GM21526 (cell line): Measurements from ENCODE around the gene NAB1.
"Not testable (repeated sequence)": the region's sequence is repeated elsewhere in the genome, so short reads cannot be mapped to it uniquely, and the experiment has no call there.

Source experiments
- ATAC-seq: cut with Tn5 transposase; IDR thresholded peaks from one replicate; pipeline ENCODE4 v1.9.1; 2021; ENCODE audit warnings: moderate library complexity; ENCODE audit not compliant: unreplicated experiment, low FRiP score

NAB1 gene

DNA sequence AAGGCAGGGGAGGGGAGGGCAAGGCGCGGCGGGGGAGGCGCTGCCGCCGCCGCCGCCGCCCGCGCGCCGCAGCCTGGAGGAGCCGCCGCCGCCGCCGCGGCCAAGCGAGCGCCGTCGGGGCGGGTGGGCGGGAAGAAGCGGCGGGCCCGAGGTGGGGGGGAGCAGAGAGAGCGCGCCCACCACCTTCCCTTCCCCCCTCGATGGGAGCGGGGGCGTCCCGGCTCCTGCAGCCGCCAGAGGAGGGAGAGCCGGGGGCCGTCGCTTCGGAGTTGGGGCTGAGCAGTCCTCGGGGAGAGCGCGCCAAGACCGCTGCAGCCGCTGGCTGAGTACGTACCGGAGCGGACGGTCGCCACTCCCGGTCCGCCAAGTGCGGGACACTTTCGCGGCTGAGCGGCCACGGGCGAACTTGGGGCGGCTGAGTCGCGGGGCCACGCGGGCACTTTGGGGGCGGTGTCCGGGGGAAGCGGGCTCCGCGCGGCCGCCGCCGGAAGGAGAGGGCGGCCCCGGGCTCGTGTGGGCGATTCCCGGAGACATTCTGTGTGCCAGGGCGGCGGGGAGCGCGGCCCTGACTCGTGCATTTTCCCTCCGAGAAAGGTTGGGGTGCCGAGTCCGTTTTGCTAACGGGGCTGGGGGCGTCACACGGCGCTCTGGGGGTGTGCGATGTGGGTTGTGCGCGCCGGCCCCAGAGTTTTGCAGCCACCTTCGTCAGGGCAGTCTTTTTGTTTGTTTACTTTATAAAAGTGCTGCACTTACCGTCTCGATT lies at the start of gene NAB1:
TSS of gene NAB1 (plus strand) at position 49 of the 763 bp plus-strand sequence. CDS start 10,094 bp downstream, outside the sequence.
- peak; percentile 48 for ATAC-seq

DNA sequence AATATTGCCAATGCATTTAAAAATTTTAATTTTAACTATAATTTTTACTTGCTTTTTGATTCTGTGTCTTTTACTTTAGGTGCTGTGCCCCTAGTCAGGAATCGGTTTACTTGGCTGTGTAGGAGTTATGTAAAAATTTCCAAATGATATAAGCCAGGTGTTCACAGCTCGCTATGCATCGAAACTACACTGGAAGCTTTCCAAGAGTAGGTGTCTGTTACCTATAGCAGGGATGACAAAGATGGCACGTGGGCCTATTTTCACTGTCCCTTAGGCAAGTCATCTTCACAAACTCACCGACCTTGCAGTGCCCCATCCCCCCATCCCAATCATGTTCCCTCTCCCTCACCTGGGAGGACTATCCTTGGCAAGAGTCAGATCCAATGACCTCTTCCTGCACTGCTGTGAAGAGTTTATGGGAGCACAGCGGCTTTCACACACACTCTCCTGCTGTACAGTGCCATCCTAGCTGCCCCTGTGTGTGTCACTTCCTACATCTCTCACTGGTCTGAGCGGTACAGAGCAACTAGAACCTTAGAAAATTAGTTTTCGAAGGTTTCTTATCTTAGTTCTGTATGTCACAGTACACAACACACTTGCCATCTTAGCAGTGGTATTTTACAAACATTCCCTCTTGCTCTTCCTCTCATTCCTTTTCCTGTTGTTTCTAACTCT lies 49.2 kb upstream of the NAB1 start:
- no peak for ATAC-seq

DNA sequence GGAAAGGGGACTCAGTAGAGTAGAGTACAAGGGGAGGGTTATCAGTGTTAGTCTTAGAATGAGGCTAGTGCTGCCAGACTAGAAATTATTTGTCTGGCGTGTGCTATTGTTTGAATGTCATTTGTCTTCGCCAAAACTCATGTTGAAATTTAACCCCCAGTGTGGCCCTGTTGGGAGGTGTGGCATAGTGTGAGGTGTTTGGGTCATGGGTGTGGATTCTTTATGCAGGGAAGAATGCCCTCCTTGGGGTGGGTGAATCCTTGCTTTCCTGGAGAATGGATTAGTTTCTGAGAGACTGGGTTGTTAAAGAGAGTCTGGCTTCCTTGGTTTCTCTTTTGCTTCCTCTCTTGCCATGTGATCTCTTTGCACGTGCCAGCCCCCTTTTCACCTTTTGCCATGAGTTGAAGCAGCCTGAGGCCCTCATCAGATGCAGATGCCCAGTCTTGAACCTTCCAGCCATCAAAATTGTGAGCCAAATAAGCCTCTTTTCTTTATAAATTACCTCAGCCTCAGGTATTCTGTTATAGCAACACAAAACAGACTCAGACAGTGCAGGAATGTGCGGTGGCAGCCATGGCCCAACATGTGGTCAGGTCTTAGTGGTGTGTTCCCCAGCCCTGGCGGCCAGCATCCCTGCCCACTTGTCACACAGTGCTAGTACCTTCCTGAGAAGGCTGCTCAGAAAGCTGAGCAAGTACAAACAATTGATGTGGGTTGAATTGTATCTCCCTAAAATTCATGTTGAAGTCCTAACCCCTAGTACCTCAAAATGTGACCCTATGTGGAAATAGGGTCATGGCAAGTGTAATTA lies 48.4 kb upstream of the NAB1 start:
- no peak for ATAC-seq

GRCh38 chr2:190603374-190603773 lies 45.5 kb upstream of the NAB1 start:
- ATAC-seq, result no peak

DNA sequence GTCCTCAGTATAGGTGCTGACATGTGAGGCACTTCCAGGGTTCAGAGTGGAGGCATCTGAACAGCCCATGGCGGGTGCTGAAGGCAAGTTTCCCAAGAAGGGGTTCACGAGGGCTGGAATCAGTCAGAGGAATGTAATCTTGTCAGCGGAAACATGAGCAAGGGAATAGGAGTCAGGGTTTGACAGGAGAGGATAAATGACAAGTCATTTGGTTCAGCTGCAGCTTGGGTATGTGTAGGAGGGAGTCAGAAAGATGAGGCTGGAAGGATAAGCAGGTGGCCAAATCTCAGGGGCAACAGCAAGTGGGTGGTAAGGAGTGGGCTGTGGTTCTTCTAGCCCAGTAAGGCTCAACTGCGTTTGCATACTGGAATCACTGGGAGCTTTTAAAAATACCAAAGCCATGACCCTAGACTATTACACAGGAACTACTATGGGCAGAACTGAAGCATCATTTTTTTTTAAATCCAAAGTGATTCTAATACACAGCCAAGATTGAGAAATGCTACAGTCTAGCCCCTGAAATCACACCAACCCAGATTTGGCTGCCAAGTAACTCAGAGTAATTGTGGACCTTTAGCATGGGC lies 41.8 kb upstream of the NAB1 start:
- ATAC-seq, result no peak

GRCh38 chr2:190607657-190608357 lies 41.1 kb upstream of the NAB1 start:
- ATAC-seq, result no peak

DNA sequence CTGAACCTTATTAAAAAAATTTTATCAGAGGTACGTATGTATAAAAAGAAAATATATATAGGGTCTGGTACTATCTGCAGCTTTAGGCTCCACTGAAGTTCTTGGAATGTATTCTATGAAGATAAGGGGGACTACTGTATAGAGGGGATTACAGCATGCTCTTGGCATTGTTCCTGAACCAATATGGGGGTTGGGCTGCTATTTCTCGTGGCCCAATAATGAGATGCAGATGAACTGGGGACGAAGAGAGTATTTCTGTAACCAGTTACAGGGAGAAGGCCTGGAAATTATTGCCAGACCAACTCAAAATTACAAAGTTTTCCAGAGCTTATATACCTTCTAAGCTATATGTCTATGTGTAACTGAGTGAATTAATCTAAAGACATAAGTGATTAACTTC lies 40.0 kb upstream of the NAB1 start:
- not testable (repeated sequence) for ATAC-seq

GRCh38 chr2:190609397-190609796 lies 39.5 kb upstream of the NAB1 start:
- ATAC-seq, result not testable (repeated sequence)

- ATAC-seq, result not testable (repeated sequence)
These were observed 38.4 kb upstream of the NAB1 start for GRCh38 chr2:190610528-190610927.

DNA sequence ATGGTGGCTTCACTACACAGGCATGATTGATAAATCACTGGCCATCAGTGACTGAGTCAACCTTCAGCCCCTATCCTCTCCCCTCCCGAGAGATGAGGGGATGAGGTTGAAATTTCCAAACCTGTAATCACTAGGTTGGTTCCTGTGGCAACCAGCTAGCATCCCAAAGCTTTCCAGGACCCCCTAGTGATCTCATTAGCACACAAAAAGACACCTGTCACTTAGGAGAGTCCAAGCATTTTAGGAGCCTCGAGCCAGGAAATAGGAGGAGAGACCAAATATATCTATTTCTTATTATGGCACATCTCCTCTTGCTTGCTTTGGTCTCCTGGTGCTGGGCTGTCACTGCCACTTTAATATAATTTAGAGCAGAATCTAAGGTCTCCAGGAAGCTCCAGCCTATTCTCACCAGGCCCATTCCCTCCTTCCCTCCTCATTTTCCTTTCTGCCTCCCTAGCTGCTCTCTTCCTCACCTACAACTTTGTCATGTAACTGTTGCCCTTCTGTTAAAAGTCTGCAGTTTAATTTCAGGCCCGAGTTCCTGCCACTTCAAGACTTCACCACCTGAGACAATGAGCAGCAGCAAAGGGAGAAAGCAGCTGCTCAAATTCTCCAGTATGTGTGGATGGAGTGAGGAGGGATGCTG lies 33.2 kb upstream of the NAB1 start:
- no peak for ATAC-seq

GRCh38 chr2:190618030-190618429 lies 30.9 kb upstream of the NAB1 start:
- no peak for ATAC-seq

- no peak for ATAC-seq
These were observed 23.2 kb upstream of the NAB1 start for GRCh38 chr2:190625691-190626090.

DNA sequence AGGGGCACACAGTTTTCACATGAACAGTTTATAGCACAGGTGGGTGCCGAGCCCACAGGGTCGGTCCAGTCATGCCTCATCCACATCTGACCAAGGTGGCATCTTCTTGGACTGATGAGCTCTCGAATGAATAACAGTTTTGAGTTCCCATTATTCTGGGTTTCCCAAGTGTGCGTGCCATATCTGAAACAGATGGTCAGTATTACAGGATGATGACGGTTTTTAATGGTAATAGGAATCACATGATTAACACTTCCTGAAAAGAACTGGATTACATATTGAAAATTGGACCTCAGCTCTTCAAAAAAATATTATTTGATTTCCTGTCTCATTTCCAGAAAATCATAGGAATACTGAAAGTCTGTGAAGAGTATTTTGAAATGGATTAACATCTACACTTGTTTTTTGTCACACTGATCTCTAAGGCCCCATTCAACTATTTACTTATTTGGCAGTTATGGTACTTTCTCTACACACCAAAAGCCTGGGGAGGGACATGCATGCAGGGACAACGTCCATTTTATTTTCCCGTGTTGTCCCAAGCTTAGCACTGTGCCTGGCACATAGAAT lies 22.2 kb upstream of the NAB1 start:
- ATAC-seq, result no peak

DNA sequence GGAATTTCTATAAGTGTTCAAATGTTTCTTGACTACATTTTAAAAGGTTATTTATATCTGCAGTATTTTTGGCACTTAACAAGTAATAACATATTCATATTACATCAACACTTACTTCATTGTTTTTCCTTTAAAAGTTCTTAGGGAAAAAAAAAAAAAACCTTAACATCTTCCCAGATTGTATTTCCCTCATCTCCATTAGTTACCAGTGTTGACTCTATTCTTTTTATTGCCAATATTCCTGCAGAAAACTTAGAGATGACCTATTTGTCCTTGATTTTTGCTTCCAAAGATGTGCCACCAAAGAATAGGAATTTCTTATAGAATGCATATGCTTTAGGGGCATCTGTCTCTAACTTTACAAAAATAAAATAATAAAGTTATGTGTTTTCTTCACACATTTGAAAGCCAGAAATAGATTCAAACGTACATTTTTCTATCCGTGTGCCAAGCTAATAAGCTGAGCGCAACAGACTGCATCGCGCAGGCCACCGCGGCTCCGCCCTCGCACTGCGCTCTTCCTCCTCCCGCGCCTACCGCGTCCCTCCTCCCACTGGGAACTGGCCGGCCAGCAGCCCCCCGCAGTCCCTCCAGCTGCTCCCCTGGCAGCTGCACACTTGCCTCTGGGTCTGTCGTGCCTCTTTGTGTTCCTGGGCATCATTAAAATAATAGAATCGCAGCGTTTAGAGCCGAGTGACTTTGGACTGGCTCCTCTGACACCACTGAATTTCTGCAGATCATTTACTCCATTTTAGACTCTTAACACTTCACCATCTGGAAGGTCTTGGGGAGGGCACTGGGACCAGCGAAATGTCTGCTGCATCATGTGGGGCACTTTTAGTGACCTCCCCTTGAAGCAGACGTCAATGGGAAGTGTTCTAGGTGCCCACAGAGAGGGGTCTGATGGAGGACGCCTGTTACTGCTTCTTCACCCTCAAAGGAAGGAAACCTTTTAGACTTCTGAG lies 21.2 kb upstream of the NAB1 start:
- no peak for ATAC-seq

GRCh38 chr2:190628591-190629319 lies 20.1 kb upstream of the NAB1 start:
- no peak for ATAC-seq

- no peak for ATAC-seq
These were observed 14.5 kb upstream of the NAB1 start for GRCh38 chr2:190634381-190634780.

GRCh38 chr2:190635781-190636180 lies 13.1 kb upstream of the NAB1 start:
- no peak for ATAC-seq

- no peak for ATAC-seq
These were observed 12.5 kb upstream of the NAB1 start for GRCh38 chr2:190636361-190636760.
